Measurements from ENCODE around the gene RNF34.

RNF34 gene

GRCh38 chr12:121398355-121398754, 1.6 kb upstream of the RNF34 start:
- no peak for DNase-seq (ENCODE audit: low read depth)
- H3K4me3 ChIP-seq (ENCODE audit: low read depth, low read length), result peak overlapping the region; percentile 71
- TF ChIP-seq MAX (IDR thresholded peaks at IDR 0.05; ENCODE audit: low read depth, low read length) (no peak), CTCF (IDR thresholded peaks at IDR 0.05; ENCODE audit: low read depth, low read length) (no peak), MYC (IDR thresholded peaks at IDR 0.05; ENCODE audit: low read depth, low read length) (no peak), POLR2A (IDR thresholded peaks at IDR 0.05; ENCODE audit: extremely low read depth, insufficient read length) (no peak)

GRCh38 chr12:121400332-121401139, 618 bp downstream of the RNF34 start:
- H3K4me3 ChIP-seq (ENCODE audit: low read depth, low read length), result peak overlapping the region; percentile 86
- no peak for TF ChIP-seq CTCF (IDR thresholded peaks at IDR 0.05; ENCODE audit: low read depth, low read length)
- 0 out of 2 replicates have a peak, but pooled peaks have one; percentile 42 for TF ChIP-seq MAX (IDR thresholded peaks at IDR 0.05; ENCODE audit: low read depth, low read length)
- TF ChIP-seq POLR2A (IDR thresholded peaks at IDR 0.05; ENCODE audit: extremely low read depth, insufficient read length), result no peak
- TF ChIP-seq MYC (IDR thresholded peaks at IDR 0.05; ENCODE audit: low read depth, low read length), result peak; percentile 5; the same call in 1 of the 2 replicates
- peak; percentile 69 for DNase-seq (ENCODE audit: low read depth)

- TF ChIP-seq MAX (IDR thresholded peaks at IDR 0.05; ENCODE audit: low read depth, low read length), result no peak
- no peak for TF ChIP-seq MYC (IDR thresholded peaks at IDR 0.05; ENCODE audit: low read depth, low read length)
- no peak for TF ChIP-seq POLR2A (IDR thresholded peaks at IDR 0.05; ENCODE audit: extremely low read depth, insufficient read length)
- no peak for TF ChIP-seq CTCF (IDR thresholded peaks at IDR 0.05; ENCODE audit: low read depth, low read length)
- no peak for DNase-seq (ENCODE audit: low read depth)
- no peak overlapping the region for H3K4me3 ChIP-seq (ENCODE audit: low read depth, low read length)
Measured at GRCh38 chr12:121403721-121404120, 3.8 kb downstream of the RNF34 start.

GRCh38 chr12:121404734-121405133, 4.8 kb downstream of the RNF34 start:
- no peak for TF ChIP-seq POLR2A (IDR thresholded peaks at IDR 0.05; ENCODE audit: extremely low read depth, insufficient read length)
- no peak for TF ChIP-seq CTCF (IDR thresholded peaks at IDR 0.05; ENCODE audit: low read depth, low read length)
- TF ChIP-seq MAX (IDR thresholded peaks at IDR 0.05; ENCODE audit: low read depth, low read length), result no peak
- TF ChIP-seq MYC (IDR thresholded peaks at IDR 0.05; ENCODE audit: low read depth, low read length), result no peak
- no peak for DNase-seq (ENCODE audit: low read depth)
- no peak overlapping the region for H3K4me3 ChIP-seq (ENCODE audit: low read depth, low read length)

GRCh38 chr12:121405211-121405610, 5.3 kb downstream of the RNF34 start:
- DNase-seq (ENCODE audit: low read depth), result no peak
- TF ChIP-seq POLR2A (IDR thresholded peaks at IDR 0.05; ENCODE audit: extremely low read depth, insufficient read length) (no peak), CTCF (IDR thresholded peaks at IDR 0.05; ENCODE audit: low read depth, low read length) (no peak), MYC (IDR thresholded peaks at IDR 0.05; ENCODE audit: low read depth, low read length) (no peak), MAX (IDR thresholded peaks at IDR 0.05; ENCODE audit: low read depth, low read length) (no peak)

More at GRCh38 chr12:121405211-121405610, 5.3 kb downstream of the RNF34 start:
- no peak overlapping the region for H3K4me3 ChIP-seq (ENCODE audit: low read depth, low read length)
